Limb (tissue), 2 donors: ENCODE results near the gene RAP2C.

Source experiments
- DNase-seq, 2 donors: peaks; one replicate each; pipeline ENCODE4 v3.0.0-alpha.2; 2016; ENCODE audit errors: extremely low spot score in 2 of 2

Gene RAP2C

GRCh38 chrX:132219343-132219768 is at the start of gene RAP2C:
TSS of gene RAP2C (minus strand) at chrX:132219447. CDS start at chrX:132217268, 2,179 bp downstream.
- peak; percentile 58 to 65 for DNase-seq

- no peak for DNase-seq
These were observed 48.1 kb upstream of the RAP2C start for GRCh38 chrX:132267392-132267791.

GRCh38 chrX:132266583-132267355 is 47.5 kb upstream of the RAP2C start:
- DNase-seq = no peak

DNA sequence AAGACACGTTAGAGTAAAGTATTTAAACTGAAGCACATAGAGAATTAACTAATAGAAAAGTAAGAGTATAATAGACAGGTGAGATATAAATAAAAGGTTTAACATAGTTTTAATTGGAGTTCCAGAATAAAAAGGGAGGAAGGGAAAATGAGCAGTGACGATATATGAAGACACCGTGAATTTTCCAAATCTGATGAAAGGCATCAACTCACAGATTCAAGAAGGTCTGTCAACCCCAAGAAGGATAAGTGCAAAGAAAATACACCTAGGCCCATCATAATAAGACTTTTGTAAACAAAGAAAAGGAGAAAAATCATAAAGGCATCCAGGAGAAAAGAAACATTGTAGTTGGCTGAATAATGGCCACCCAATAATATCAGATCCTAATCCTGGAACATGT is 43.9 kb upstream of the RAP2C start:
- no peak for DNase-seq

GRCh38 chrX:132258509-132258908 is 39.3 kb upstream of the RAP2C start:
- no peak for DNase-seq

GRCh38 chrX:132257116-132257515 is 37.9 kb upstream of the RAP2C start:
- no peak for DNase-seq

DNA sequence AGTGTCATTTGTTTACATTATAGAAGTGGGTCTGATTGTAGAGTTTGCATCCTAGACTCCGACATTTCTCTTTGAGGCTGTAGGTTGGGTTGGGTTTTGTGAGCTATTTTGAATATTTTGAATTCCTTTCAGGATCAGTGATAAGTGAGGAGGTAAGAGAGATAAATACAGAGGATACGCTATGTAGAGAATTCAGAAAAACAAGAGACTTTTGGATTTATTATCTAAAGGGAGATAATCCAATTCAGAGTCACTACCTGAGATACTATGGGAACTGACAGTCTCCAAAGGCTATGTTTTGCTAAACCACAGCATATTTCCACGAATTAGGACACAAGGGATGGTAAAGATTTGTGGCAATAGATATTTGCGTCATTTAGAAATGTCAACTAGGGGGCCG is 16.9 kb upstream of the RAP2C start:
- no peak for DNase-seq

DNA sequence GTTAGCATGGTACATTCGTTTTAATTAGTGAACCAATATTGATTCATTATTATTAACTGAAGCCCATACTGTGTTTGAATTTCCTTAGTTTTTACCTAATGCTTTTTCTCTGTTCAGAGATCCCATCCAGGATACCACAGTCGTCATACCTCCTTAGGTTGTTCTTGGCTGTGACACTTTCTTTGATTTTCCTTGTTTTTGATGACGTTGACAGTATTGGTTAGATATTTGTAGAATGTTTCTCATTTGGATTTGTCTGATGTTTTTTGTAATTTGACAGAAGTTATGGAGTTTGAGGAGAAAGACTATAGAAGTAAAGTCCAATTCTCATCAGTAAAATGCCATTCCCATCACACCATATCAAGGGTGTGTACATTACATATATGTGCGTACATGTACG is 16.2 kb upstream of the RAP2C start:
- no peak for DNase-seq

DNA sequence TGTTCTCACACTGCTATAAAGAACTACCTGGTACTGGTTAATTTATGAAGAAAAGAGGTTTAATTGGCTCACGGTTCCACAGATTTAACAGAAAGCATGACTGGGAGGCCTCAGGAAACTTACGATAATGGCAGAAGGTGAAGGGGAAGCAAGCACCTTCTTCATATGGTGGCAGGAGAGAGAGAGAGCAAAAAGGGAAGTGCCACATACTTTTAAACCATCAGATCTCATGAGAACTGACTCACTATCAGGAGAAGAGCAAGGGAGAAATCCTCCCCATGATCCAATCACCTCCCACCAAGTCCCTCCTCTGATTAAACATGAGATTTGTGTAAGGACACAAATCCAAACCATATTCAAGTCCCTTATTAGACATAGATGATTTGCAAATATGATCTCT is 12.3 kb upstream of the RAP2C start:
- no peak for DNase-seq

GRCh38 chrX:132227383-132228112 is 8.3 kb upstream of the RAP2C start:
- no peak for DNase-seq

DNA sequence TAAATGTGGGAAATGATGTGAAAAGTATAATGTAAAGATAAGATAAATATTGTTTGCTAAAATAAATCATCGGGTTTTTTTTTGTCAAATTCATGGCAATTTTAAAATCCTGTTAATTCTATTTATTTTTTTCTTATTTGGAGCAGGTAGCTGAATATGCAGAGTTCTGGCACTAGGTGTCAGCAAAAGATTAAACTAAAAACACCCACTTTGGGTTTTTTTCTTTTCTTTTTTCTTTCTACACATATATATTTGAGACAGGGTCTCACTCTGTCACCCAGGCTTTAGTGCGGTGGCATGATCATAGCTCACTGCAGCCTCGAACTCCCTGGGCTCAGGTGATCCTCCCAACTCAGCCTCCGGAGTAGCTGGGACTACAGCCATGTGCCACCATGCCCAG is 6.9 kb upstream of the RAP2C start:
- DNase-seq = no peak

- DNase-seq = peak; percentile 50 to 86
These were observed 991 bp downstream of the RAP2C start for GRCh38 chrX:132218100-132218812.

- DNase-seq = peak; percentile 65 to 78
These were observed 1.8 kb downstream of the RAP2C start for GRCh38 chrX:132217203-132218073.

DNA sequence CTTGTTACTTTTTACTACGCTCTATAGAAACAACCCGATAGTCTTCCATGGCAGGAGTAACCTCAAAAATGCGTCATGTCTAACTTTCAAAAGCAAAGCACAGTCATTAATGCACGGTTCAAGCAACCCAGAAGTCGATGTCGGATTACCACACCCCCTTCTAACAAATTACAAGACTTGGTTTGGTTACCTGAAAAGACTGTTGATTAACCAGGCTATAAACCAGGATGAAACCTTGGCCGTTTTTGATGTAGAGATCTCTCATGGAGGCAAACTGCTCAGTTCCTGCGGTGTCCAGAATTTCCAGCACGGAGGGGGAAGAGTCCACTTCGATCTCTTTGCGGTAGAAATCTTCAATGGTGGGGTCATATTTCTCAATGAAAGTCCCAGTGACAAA is 2.4 kb downstream of the RAP2C start:
- no peak for DNase-seq

GRCh38 chrX:132216283-132216682 is 3.0 kb downstream of the RAP2C start:
- DNase-seq = no peak

DNA sequence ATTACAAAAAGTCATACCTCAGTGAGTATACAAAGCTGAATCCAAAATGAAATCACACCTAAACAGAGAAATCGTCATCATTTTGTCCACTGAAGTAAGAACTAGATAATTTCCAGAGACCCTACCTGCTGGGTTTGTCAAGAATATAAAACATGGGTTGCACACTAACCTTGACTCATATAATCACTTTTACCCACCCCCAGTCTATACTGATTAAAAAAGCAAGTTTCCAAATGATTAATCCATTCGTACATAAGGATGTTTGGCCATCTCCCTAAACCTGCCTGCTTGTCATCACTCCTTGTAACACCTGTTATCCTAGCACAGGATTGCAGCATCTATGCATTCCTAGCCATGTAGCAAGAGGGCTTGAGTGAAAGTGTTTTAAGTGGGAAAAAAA is 4.7 kb downstream of the RAP2C start:
- no peak for DNase-seq

GRCh38 chrX:132209527-132209926 is 9.7 kb downstream of the RAP2C start:
- DNase-seq = no peak

DNA sequence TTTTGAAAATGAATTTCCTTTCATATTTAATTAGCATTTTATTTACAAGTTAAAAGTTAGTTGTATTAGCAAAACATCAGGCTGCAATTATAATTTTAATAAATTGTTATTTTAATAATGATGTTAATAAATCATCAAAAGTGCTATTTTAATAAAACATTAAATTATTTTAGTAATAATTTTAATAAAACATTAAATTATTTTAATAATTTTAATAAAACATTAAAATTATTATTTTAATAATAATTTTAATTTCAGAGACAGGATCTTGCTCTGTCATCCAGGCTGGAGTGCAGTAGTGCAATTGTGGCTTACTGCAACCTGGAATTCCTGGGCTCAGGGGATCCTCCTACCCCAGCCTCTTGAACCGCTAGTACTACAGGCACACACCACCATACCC is 10.8 kb downstream of the RAP2C start:
- DNase-seq = no peak

- no peak for DNase-seq
These were observed 11.3 kb downstream of the RAP2C start for GRCh38 chrX:132207996-132208395.

DNA sequence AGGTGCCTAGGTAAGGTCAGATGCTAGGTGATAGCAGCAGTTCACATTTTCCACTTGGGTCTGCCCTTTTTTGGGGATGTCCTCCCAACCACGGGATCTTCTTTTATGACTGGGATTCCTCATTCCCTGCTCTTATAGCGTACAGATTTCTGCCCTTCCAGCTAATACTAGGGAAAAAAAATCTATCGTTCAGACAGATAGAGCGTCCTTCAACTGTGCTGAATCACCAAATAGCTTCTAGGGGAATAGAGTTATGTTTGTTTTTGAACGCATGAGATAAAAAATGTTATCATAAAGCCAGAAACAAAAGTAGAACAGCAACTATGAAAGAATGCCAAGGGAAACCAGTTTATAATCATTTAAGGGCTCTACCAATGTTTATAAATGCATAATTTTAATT is 13.0 kb downstream of the RAP2C start:
- DNase-seq = no peak

GRCh38 chrX:132204629-132205028 is 14.6 kb downstream of the RAP2C start:
- DNase-seq = no peak
